H1 (cell line): ENCODE measurements around the gene MYO9B. TPM values are rescaled to one million over a fixed set of nuclear protein-coding genes. Genes with fewer than 3 reads are reported as not detected.

Experiments
- CTCF ChIA-PET: fragments of 300-600 bp; sonication (Branson Sonifier 250); formaldehyde crosslinking; loops from one replicate; lab custom pipeline; 2021; ENCODE audit not compliant: partially characterized antibody; lab: Charles Lee
- POLR2A ChIA-PET: fragments of 300-600 bp; sonication (Branson Sonifier 250); formaldehyde crosslinking; loops from one replicate; lab custom pipeline; 2021; ENCODE audit warnings: inconsistent platforms; ENCODE audit not compliant: partially characterized antibody; lab: Charles Lee
- DNase-seq, 2 experiments: peaks; one replicate each; pipeline versions ENCODE4 v3.0.0 to v3.0.0-alpha.2; 2010 to 2022; ENCODE audit warnings: low spot score in 2 of 2, low read depth in 1 of 2, mixed read lengths in 1 of 2
- FAIRE-seq: peaks from 2 replicates; lab custom pipeline; 2011; peaks lifted over from hg19 to GRCh38; lab: Jason Lieb, UNC
- H2AFZ ChIP-seq: 2 replicates; pipeline ENCODE4 v1.8.1; 2012; ENCODE audit warnings: low read length, inconsistent platforms
- H2AK5ac ChIP-seq: 2 replicates; pipeline ENCODE4 v1.6.1; 2013; ENCODE audit warnings: low read depth, low read length
- H2BK120ac ChIP-seq: replicated peaks from 2 replicates; pipeline ENCODE3; 2013; ENCODE audit warnings: low read depth, low read length, inconsistent platforms
- H2BK12ac ChIP-seq: 2 replicates; pipeline ENCODE4 v1.6.1; 2013; ENCODE audit warnings: low read depth, low read length
- H2BK15ac ChIP-seq: 2 replicates; pipeline ENCODE4 v1.6.1; 2013; ENCODE audit warnings: low read length
- H2BK20ac ChIP-seq: 2 replicates; pipeline ENCODE4 v1.6.1; 2013; ENCODE audit warnings: low read length
- H2BK5ac ChIP-seq: 2 replicates; pipeline ENCODE4 v1.6.1; 2013; ENCODE audit warnings: low read depth, low read length
- H3K14ac ChIP-seq: 2 replicates; pipeline ENCODE4 v1.6.1; 2013; ENCODE audit warnings: inconsistent platforms; ENCODE audit not compliant: insufficient read length
- H3K18ac ChIP-seq: 2 replicates; pipeline ENCODE4 v1.6.1; 2013; ENCODE audit warnings: low read length; ENCODE audit errors: extremely low read depth
- H3K23ac ChIP-seq: 2 replicates; pipeline ENCODE4 v1.6.1; 2013; ENCODE audit warnings: inconsistent platforms; ENCODE audit not compliant: insufficient read length
- H3K23me2 ChIP-seq: 2 replicates; pipeline ENCODE4 v1.6.1; 2013; ENCODE audit warnings: low read depth, low read length
- H3K27ac ChIP-seq: 2 replicates; pipeline ENCODE4 v1.6.1; 2011; ENCODE audit warnings: low read depth, low read length, inconsistent platforms
- H3K27me3 ChIP-seq, 4 experiments: replicated peaks in 1 of 4; 1 replicate in 1 of 4; 2 replicates in 3 of 4; pipeline versions ENCODE4 v1.6.1 to v1.8.1; 2011 to 2013; ENCODE audit warnings: low read length in 3 of 4, mild to moderate bottlenecking in 3 of 4, inconsistent platforms in 2 of 4, mixed read lengths in 2 of 4, moderate library complexity in 1 of 4; ENCODE audit not compliant: control insufficient read depth in 3 of 4, insufficient read depth in 3 of 4; ENCODE audit errors: extremely low read depth in 1 of 4
- H3K36me3 ChIP-seq, 4 experiments: 2 replicates each; pipeline versions ENCODE4 v1.6.1 to v1.8.1; 2011 to 2013; ENCODE audit warnings: mild to moderate bottlenecking in 4 of 4, low read length in 3 of 4, moderate library complexity in 2 of 4, control low read depth in 1 of 4, inconsistent platforms in 1 of 4; ENCODE audit not compliant: insufficient read depth in 4 of 4, control insufficient read depth in 2 of 4
- H3K4ac ChIP-seq: replicated peaks from 2 replicates; pipeline ENCODE3; 2013; ENCODE audit warnings: low read length, low read depth, mixed read lengths, inconsistent platforms; ENCODE audit not compliant: insufficient read length
- H3K4me1 ChIP-seq, 4 experiments: replicated peaks in 1 of 4; 1 replicate in 1 of 4; 2 replicates in 3 of 4; pipeline versions ENCODE4 v1.6.1 to v1.8.1; 2011 to 2013; ENCODE audit warnings: low read length in 3 of 4, inconsistent platforms in 2 of 4, mixed read lengths in 1 of 4; ENCODE audit not compliant: insufficient read depth in 4 of 4, control insufficient read depth in 3 of 4
- H3K4me2 ChIP-seq, 2 experiments: 2 replicates each; pipeline versions ENCODE4 v1.6.1 to v1.8.1; 2011 to 2013; ENCODE audit warnings: low read depth in 2 of 2, low read length in 2 of 2, control low read depth in 1 of 2, inconsistent platforms in 1 of 2, mild to moderate bottlenecking in 1 of 2; ENCODE audit not compliant: insufficient read depth in 1 of 2
- H3K4me3 ChIP-seq, 4 experiments: fragments of 200-600, 300-600 bp in 1 of 4; sonication (generic), shearing (Covaris generic), sonication (Bioruptor Twin) in 1 of 4; 2 replicates each; pipeline versions ENCODE4 v1.5.1 to v1.8.1; 2011 to 2016; ENCODE audit warnings: low read length in 4 of 4, low read depth in 3 of 4, control low read depth in 2 of 4, inconsistent platforms in 2 of 4, mild to moderate bottlenecking in 2 of 4, mixed read lengths in 1 of 4, moderate library complexity in 1 of 4; ENCODE audit not compliant: insufficient read depth in 2 of 4; ENCODE audit errors: extremely low read depth in 1 of 4
- H3K56ac ChIP-seq: replicated peaks from 2 replicates; pipeline ENCODE3; 2013; ENCODE audit warnings: low read depth, mild to moderate bottlenecking, mixed read lengths, low read length, inconsistent platforms; ENCODE audit not compliant: insufficient read length
- H3K79me1 ChIP-seq: 2 replicates; pipeline ENCODE4 v1.6.1; 2013; ENCODE audit warnings: low read depth, low read length, control low read depth
- H3K79me2 ChIP-seq, 2 experiments: 2 replicates each; pipeline versions ENCODE4 v1.6.1 to v1.8.1; 2012 to 2013; ENCODE audit warnings: low read length in 2 of 2, mild to moderate bottlenecking in 2 of 2, inconsistent platforms in 1 of 2; ENCODE audit not compliant: insufficient read depth in 2 of 2, control insufficient read depth in 1 of 2
- H3K9ac ChIP-seq, 4 experiments: replicated peaks in 1 of 4; 1 replicate in 1 of 4; 2 replicates in 3 of 4; pipeline versions ENCODE4 v1.6.1 to v1.8.1; 2011 to 2013; ENCODE audit warnings: low read depth in 3 of 4, low read length in 3 of 4, control low read depth in 2 of 4, mild to moderate bottlenecking in 2 of 4, moderate library complexity in 2 of 4, inconsistent platforms in 1 of 4; ENCODE audit errors: extremely low read depth in 1 of 4
- H3K9me3 ChIP-seq, 2 experiments: 2 replicates each; pipeline versions ENCODE4 v1.6.1 to v1.8.1; 2012 to 2013; ENCODE audit warnings: mild to moderate bottlenecking in 2 of 2, moderate library complexity in 2 of 2, control low read depth in 1 of 2, inconsistent platforms in 1 of 2, low read depth in 1 of 2, low read length in 1 of 2, mixed read lengths in 1 of 2; ENCODE audit not compliant: insufficient read depth in 2 of 2
- H4K20me1 ChIP-seq, 2 experiments: replicated peaks in 1 of 2; 2 replicates each; pipeline versions ENCODE3 to v1.8.1; 2011 to 2013; ENCODE audit warnings: inconsistent platforms in 2 of 2, low read length in 2 of 2, mild to moderate bottlenecking in 1 of 2; ENCODE audit not compliant: insufficient read depth in 2 of 2, control insufficient read depth in 1 of 2
- H4K5ac ChIP-seq: 2 replicates; pipeline ENCODE4 v1.6.1; 2013; ENCODE audit warnings: low read length, low read depth, mixed read lengths, inconsistent platforms; ENCODE audit not compliant: insufficient read length
- H4K8ac ChIP-seq: 2 replicates; pipeline ENCODE4 v1.8.0; 2013; ENCODE audit warnings: mild to moderate bottlenecking, moderate library complexity, low read length, inconsistent platforms; ENCODE audit not compliant: insufficient read depth; ENCODE audit errors: extremely low read depth
- H4K91ac ChIP-seq: replicated peaks from 2 replicates; pipeline ENCODE3; 2013; ENCODE audit warnings: low read length, mixed read lengths, inconsistent platforms; ENCODE audit not compliant: insufficient read length
- NRF1 ChIP-seq: IDR thresholded peaks from 2 replicates; pipeline ENCODE4 v1.6.1; 2011; ENCODE audit warnings: mild to moderate bottlenecking, low read depth, low read length, improper control_type of control experiment
- TCF12 ChIP-seq: IDR thresholded peaks from 2 replicates; pipeline ENCODE4 v1.6.1; 2011; ENCODE audit warnings: low read depth, mild to moderate bottlenecking, low read length
- WGBS, 2 experiments: shearing (Covaris generic) in 1 of 2; methylation state at CpG; one replicate each; pipeline versions ENCODE4 v1.1.6 to v1.1.7; 2013 to 2015; ENCODE audit warnings: low lambda C conversion rate in 2 of 2, mixed read lengths in 2 of 2, inconsistent platforms in 1 of 2, low coverage in 1 of 2, missing lambda C conversion rate in 1 of 2; ENCODE audit not compliant: insufficient replicate concordance in 2 of 2, insufficient coverage in 1 of 2, insufficient read length in 1 of 2; ENCODE audit errors: extremely low coverage in 1 of 2, missing lambda C conversion rate in 1 of 2; 5-methylcytosine and 5-hydroxymethylcytosine counted together
- polyA plus RNA-seq, 7 experiments: library from polyadenylated mRNA; depleted of rRNA in 3 of 7; stranded (reverse) in 5 of 7; unstranded in 2 of 7; fragments of >200 nt in 5 of 7; fragments of 200-250 nt in 2 of 7; gene quantifications; 1 replicate in 5 of 7; 2 replicates in 1 of 7; 4 replicates in 1 of 7; pipeline versions ENCODE4 v1.2.1 to v1.2.3, GENCODE V29; 2011 to 2013; ENCODE audit warnings: missing spikeins in 2 of 7, mixed read lengths in 2 of 7
- total RNA-seq: library from RNA; stranded (reverse); fragmentation: NEBNext Ultra II Directional; extraction: Animal tissue kit (Norgen Biotek cat#: 25700); gene quantifications from 2 replicates; pipeline ENCODE4 v1.2.1, GENCODE V29; 2021
- TF ChIP-seq, protein P1 (sequence below): IDR thresholded peaks from 2 replicates; pipeline ENCODE4 v1.6.1; 2011; ENCODE audit warnings: low read length, improper control_type of control experiment
- TF ChIP-seq, protein P2 (sequence below): IDR thresholded peaks from 2 replicates; pipeline ENCODE4 v1.6.1; 2012; ENCODE audit warnings: inconsistent platforms

Gene MYO9B
- total and polyA plus RNA-seq, 2 of the 8 experiments (the other 6 are each of a cell fraction or from before 2014, with no cell fraction given), result 27.6 to 77.1 TPM

DNA sequence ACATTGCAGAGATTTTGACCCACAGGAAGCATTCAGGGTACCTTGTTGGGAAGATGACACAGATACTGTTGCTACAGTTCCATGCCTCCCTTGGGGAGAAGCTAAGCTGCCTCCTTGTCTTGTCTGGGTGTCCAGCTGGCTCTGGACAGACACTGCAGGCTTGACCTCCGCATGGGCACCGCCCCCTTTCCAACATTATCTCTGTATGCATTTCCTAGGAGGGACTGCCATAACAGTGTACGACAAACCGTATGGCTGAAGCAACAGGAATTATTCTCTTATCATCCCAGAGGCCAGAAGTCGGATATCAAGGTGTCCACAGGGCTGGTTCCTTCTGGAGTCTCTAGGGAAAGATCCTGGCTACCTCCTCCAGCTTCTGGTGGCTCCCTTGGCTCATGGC, 72.6 kb downstream of the MYO9B start:
- Histone ChIP-seq H3K56ac (no peak overlapping the region), H4K20me1 (peaks cover 0 to 6% of the 10 kb centered on the region in 2 experiments), H4K8ac (no peak overlapping the region), H2BK12ac (no peak overlapping the region), H3K79me2 (no peaks in the 10 kb centered on the region; a peak in 1 of 4 replicates), H3K9ac (no peak overlapping the region), H3K4ac (no peak overlapping the region), H2BK5ac (no peak overlapping the region), H3K18ac (no peak overlapping the region), H2BK120ac (no peak overlapping the region), H3K4me3 (no peak overlapping the region), H2AFZ (no peak overlapping the region), H3K9me3 (no peaks in the 10 kb centered on the region), H2AK5ac (no peak overlapping the region), H3K27me3 (no peaks in the 10 kb centered on the region), H3K36me3 (peaks cover 0 to 3% (median 0%) of the 10 kb centered on the region in 4 experiments; a peak in 2 of 8 replicates), H3K23ac (no peak overlapping the region), H3K79me1 (no peaks in the 10 kb centered on the region), H2BK15ac (no peak overlapping the region), H4K91ac (no peak overlapping the region), H3K14ac (no peak overlapping the region), H3K23me2 (peaks cover 8% of the 10 kb centered on the region; the same call in 1 of the 2 replicates), H3K27ac (no peak overlapping the region), H2BK20ac (no peak overlapping the region), H4K5ac (no peak overlapping the region), H3K4me2 (no peak overlapping the region), H3K4me1 (no peaks in the 10 kb centered on the region)
- ChIA-PET CTCF (interaction anchor here (0.6 to 1.1 kb wide), 2 partner anchors 63 to 108 kb away, joined by 3 to 4 read pairs; no protein-coding TSS in a partner anchor), POLR2A (no interaction called here)
- TF ChIP-seq, protein P1, sequence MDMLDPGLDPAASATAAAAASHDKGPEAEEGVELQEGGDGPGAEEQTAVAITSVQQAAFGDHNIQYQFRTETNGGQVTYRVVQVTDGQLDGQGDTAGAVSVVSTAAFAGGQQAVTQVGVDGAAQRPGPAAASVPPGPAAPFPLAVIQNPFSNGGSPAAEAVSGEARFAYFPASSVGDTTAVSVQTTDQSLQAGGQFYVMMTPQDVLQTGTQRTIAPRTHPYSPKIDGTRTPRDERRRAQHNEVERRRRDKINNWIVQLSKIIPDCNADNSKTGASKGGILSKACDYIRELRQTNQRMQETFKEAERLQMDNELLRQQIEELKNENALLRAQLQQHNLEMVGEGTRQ, result no peak
- TF ChIP-seq TCF12 (no peak), NRF1 (no peak)
- TF ChIP-seq, protein P2, sequence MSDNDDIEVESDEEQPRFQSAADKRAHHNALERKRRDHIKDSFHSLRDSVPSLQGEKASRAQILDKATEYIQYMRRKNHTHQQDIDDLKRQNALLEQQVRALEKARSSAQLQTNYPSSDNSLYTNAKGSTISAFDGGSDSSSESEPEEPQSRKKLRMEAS, result no peak
- FAIRE-seq, result no peak
- 95% methylated on average over 5 of the region's 5 CpGs; no CpG with 5 or more reads in 1 of the 2 experiments for WGBS, 2 experiments
- DNase-seq, result no peak
